HG02885 (cell line): ENCODE results near the gene ASB5.
A peak's percentile ranks its signal among the peaks of the same experiment; 100 is the strongest.
"Not testable (repeated sequence)": the region's sequence is repeated elsewhere in the genome, so short reads cannot be mapped to it uniquely, and the experiment has no call there.

Source experiments
- ATAC-seq: cut with Tn5 transposase; IDR thresholded peaks from one replicate; pipeline ENCODE4 v1.9.1; 2021; ENCODE audit warnings: mild to moderate bottlenecking; ENCODE audit not compliant: unreplicated experiment, poor library complexity

Gene ASB5, protein sequence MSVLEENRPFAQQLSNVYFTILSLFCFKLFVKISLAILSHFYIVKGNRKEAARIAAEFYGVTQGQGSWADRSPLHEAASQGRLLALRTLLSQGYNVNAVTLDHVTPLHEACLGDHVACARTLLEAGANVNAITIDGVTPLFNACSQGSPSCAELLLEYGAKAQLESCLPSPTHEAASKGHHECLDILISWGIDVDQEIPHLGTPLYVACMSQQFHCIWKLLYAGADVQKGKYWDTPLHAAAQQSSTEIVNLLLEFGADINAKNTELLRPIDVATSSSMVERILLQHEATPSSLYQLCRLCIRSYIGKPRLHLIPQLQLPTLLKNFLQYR

DNA sequence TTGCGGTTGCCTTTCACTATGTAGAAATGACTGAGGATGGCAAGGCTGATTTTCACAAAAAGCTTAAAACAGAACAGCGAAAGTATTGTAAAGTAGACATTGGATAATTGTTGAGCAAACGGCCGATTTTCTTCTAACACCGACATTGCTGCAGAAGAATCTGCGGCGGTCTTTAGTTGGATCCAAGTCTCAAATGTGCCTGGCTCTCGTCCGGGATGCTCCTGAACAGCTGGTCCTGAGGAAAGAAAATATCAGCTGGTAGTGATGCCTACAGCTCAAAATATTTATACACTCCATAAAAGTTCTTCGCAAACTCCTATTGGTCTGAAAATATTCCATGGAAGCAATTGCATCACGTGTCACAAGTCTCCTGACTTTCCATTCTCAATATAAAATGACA is at the start of gene ASB5:
Gene ASB5, minus strand, starts transcription at position 260 of the 400 bp plus-strand sequence. Its CDS starts 114 bp downstream, at position 146.
- ATAC-seq: no peak

DNA sequence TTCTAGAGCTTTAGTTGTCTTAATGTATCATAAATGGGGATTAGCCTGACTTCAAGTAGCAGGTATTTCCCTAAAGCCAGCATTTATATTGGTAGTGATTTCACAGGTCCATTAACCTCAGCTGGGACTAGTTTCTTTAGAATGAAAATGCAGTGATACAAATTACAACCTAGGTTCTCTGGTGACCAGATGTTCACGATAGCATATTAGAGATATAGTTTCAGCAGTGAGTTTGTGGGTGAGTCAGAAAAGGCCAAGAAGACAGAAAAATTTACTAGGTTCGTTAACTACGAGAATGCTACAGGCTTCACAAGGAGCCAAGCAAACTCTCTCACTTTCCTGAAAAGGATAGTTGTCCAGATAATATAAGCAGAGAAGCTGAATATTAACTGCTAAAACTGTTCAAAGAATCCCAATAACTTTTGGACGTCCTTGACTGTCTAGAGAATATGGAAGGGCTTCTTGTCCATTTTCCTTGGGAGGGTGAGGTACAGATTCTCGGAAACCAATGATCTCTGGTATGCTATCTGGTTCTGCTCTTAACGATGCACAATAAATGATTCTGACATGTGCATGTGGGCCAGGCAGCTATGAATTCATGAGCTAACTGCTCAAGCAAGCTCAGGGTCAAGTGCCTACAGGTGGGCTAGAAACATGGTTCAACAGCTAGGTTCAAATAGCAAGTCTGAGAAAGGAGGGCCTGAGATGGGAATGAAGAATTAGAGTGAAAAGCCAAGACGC is 44.7 kb upstream of the ASB5 start:
- no peak for ATAC-seq

DNA sequence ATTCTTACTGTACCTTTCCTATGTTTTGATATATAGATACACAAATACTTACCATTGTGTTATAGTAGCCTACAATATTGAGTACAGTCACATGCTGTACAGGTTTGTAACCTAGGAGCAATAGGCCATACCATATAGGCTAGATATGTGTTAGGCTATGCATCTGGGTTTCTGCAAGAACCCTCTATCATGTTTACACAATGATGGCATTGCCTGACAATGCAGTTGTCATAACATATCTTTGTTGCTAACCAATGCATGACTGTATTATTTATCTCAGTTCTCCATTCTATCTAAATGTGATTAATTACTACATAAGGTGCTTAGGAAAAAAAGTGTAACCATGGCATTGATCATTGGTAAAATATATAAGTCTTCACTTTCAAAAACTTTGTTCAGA is 40.8 kb upstream of the ASB5 start:
- ATAC-seq: no peak

DNA sequence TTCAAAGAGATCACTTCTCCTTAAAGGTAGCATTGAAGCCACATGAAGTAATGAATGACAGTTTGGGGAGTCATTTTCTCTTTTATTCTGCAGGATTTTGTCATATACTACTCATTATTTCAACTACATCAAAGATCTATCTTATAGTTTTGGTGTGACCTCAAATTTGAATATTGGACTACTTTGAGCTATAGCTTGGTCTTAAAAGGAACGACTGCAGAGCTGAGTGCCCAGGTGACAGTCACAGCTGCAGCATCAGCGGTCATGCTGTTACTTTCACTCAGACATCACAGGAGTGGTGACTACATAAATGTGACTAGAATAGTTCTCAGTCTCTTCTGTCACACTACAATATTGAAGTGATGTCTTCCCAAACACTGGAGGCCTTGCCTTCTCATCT is 40.0 kb upstream of the ASB5 start:
- peak; percentile 99 for ATAC-seq

DNA sequence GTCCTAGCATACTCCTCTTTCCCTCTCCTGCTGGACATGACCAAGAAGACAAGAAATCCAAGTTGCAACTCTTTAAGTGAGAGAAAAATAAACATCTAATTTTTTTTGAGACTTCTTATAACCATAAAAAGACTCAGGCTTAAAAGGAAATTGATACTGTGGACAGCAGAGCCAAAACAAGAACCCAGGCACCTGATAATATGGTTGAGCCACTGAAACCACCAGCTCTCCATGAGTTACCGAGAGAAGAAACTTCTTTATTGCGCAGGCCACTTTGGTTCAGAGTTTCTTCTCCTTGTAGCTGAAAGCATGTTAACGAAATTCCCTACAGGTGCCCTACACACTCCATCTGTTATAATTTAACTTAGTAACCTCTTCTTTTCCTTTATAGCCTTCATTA is 39.4 kb upstream of the ASB5 start:
- peak; percentile 58 for ATAC-seq

DNA sequence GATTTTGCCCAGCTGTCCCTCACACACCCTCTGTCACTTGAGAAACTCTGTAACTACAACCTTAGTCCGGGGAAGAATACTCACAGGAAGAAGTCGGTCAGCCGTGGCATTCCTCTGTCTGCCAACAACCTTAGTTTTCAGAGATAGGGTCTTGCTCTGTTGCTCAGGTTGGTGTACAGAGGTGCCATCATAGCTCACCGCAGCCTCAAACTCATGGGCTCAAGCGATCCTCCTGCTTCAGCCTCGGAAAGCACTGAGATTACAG is 38.6 kb upstream of the ASB5 start:
- ATAC-seq: no peak

DNA sequence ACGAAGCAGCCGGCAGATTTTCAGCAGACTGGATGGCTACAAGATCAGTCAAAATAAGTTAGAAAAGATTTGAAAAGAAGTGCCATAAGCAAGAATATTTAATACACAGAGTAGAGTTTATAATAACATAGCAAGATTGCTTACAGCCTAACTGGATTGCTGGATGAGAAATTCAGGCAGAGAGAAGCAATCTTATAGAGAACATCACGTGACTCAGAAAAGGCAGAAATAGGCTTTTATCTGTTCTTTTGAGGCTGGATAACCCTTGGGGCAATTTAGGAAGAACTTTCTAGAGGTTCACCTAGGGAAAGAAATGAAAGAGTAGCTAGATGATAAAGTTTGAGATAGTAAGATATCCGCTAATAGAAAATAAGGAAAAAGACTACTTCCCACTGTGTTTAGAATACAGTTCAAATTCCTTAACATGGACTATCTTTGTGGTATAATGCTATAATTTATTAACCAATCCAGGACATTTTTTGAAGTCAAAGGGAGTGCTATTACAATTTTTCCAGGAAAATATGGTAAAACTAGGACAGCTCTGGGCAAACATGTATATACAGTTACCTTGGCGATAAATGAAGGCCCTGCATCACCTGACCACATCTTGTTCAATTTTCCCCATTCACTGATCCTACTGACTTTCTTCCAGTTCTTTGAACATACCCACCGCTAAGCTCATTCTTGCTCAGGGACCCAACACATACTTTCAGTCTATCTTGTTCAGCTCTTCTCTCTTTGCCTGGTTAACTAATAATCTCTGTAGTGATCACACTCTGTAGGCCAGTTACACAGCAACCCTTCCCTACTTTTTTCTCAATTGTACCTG is 38.0 kb upstream of the ASB5 start:
- no peak for ATAC-seq

DNA sequence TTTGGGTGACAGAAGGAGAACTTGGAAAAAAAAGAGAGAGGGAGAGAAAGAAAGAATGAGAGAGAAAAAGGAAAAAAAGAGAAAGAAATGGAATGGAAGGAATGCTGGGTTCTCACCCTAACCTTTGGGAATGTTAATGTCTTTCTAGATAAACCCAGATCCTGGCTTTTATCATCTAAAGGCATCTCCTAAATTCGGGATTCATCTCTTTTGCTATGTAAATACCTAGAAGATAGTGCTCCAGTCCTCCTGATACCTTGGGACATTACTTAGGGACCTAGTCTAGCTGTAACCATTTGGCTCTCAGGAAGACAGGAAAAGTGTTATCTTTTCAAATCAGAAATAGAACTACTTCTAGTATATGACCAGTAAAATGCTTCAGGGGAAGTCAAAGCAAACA is 34.9 kb upstream of the ASB5 start:
- no peak for ATAC-seq

DNA sequence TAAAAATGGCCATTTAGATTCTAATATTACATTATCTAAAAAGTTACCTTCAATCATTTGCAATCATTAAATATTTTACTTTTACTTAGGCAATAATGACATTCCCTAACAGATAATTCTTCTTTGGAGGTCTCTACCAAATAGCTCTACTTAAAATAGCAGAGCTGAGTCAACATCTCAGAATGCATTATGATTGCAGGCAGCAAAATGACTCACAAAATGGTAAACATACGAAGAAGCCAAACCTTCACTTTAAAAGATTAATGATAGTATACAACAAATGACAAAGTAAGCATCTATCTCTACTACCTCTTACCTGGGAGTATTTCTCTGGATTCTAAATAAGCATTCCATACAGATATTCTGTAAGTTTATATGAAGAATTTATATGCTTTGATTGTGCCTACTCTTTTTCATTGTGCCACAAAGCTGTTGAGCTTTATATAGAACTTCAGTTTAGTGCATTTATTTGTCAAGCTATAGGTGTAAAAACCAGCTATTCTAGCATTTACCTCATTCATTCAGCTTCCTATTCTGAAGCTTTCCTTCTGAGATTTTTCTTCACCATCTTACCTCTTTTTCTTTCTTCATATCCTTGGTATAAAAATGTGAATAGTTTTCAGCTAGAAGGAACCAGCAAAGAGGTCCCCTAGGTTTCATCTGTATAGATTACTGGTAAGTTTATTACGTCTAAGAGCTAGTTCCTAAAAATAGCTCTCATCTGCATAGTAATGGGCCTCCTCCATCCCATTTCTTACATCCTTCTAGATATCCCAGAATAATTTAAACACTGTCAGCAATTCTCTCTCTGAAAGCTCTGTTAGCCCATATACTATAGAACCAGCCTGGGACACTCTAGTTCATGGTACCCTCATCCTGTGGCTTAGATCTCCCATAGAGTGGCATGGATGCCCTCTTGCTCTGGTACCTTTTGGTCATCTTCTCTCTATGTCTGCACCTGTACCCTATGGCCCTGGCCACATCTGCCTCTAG is 33.6 kb upstream of the ASB5 start:
- no peak for ATAC-seq

DNA sequence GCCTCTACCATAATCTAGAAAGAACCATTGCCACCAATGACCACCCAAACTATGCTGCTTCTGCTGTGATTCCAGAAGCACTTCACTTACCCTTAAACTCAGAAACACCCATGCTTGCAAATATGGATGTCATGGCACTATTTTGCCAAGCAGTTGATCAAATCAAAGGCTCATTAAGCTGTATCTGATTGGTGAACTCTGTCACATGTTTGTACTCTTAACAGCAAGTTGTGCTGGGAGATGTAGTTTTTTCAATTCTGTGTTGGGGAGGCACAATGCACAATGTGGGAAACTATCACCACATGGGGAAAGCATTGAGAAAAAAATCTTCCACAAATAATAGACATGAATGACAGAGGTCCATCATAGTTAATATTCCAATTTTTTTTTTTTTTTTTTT is 31.5 kb upstream of the ASB5 start:
- ATAC-seq: no peak

DNA sequence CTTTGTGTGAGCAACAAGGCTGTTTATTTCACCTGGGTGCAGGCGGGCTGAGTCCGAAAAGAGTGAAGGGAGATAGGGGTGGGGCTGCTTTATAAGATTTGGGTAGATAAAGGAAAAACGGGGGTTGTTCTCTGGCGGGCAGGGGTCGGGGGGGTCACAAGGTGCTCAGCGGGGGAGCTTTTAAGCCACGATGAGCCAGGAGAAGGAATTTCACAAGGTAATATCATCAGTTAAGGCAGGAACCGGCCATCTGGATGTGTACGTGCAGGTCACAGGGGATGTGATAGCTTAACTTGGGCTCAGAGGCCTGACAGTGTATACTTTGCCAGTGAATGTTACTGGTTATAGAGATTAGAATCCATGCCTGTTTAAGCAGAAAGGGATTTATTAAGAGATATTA is 31.0 kb upstream of the ASB5 start:
- no peak for ATAC-seq

DNA sequence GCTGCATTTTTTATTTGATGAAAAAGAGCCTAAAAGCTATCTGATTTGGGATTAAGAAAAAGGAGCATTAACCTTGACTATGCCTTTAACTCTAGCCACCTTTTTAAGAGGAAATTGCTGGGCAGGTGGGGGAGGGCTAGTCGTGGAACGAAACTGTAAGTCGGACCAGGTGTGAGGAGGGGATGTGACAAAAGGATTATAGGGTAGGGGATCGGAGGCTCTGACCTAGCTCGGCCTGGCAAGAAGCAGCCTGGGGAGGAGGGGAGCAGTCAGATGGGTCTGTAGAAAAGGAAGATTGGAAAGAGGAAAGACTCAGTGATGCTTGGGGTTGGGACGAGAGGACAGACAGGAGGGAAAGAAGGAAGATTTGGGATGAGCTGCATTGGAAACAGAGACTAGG is 29.6 kb upstream of the ASB5 start:
- no peak for ATAC-seq

DNA sequence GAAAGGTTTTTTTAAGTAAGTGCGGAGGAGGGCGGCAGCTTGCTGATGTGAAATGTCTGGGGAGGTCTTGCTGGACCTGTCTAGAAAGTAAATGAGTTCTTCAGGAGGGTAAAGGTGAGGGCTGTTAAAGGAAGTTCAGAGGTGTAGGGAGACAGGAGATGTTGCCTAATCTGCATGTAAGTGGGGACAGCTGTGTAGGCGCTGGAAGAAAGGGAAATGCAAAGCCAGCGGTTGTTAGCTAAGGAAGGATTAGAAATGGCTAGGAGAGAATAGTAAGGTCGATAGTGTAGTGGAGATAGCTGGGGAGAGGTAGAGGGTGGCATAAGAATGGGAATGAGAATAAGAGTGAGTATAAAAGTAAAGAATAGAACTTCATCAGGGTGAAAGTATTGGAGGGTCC is 26.9 kb upstream of the ASB5 start:
- not testable (repeated sequence) for ATAC-seq

DNA sequence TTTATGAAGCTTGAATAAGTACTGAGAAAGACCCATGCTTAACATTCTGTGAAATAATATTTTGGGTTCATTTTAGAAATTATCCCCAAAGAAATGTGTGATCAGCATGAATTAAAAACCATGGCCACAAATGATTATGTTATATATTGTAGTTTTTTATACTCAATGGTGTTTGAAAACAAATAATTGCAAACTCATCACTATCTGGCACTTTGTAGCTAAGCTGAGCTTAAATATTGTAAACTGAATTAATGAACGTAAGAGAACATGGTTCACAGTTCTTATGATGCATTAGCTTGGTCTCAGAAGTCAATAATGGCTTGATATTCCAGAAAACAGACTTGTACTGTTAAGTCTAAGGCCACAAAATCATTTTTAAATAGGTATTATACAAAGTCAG is 24.6 kb upstream of the ASB5 start:
- no peak for ATAC-seq

DNA sequence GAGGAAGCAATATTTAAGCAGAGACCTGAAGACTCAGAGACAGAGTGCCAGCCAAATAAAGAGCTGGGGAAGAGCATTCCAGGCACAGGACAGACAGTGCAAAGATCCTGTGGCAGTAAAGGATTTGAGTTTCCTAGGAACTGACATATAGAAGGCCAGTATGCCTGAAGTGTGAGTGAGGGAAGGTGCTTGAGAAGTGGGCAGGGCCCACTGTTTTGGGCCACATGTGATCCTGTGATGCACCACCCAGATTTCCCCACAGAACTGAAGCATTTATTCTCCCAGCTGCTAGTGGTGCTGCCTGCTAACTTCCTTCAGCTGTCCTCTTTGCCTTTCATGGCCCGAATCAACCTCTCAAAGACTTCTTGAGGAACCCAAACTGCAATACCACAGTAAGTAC is 23.9 kb upstream of the ASB5 start:
- no peak for ATAC-seq

DNA sequence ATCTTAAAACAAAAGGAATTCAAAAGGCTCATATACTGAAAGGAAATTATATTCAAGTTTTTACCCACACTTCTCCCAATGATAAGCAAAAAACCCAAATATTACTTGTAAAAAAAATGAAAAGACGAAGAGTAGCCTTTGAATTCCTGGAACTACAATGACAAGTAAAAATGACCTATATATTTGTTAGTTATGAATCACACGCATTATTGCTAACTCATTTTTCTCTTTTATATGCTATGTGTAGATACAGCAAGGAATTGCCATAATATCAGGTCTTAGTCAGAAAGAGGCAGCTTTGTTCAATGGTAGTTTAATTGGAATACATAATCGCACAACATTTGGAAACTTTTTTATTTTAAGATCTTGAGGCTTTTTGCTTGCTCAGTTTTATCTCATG is 22.7 kb upstream of the ASB5 start:
- ATAC-seq: no peak

DNA sequence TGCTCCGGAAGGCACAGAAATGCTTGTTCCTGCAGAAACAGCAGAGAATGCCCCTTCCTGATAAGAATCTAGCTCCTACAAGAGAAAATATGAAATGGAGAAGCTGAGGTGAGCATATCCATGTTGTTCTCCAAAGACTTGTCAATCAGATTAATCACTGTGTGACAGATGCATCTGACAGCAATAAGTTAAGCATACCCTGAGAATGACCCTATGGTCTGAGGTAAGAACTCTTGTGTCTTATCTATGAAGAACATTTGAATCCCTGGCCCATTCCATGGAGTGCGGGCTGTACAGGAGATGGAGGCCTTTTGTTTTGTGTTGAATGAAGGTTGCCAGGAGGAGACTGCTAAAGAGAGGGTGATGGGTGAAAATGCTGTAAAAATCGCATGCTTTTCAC is 21.5 kb upstream of the ASB5 start:
- no peak for ATAC-seq

DNA sequence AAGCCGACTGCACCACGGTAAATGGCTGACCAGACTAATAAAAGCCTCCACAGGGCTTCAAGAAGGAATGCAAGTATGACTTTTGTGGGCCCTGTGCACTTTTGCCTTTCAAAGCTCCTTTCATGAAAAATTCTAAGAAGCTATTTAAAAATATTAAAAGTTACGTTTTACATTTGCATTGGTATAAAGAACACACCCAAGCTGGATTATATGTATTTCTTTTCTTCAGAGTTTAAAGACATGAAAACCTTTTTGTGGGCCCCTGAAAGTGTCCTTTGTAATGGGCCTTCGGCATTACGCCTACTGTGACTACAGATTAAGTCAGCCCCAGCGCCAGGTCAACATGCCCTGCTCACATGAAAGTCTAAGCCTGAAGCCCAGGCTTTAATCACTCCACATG is 20.5 kb upstream of the ASB5 start:
- no peak for ATAC-seq

DNA sequence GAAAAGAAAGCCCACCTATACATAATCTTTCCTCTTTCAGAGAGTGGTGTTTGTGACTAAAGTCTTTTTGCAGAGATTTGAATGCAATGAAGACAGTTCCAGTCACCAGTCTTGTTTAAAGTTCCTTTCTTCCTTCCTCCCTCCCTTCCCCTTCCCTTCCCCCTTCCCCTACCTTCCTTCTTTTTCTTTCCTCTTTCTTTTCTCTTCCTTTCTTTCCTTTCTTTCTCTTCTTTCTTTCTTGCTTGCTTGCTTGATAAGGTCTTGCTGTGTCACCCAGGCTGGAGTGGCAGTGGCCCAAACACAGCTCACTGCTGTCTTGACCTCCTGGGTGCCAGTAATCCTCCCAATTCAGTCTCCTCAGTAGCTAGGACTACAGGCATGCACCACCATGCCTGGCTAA is 19.0 kb upstream of the ASB5 start:
- ATAC-seq: no peak

DNA sequence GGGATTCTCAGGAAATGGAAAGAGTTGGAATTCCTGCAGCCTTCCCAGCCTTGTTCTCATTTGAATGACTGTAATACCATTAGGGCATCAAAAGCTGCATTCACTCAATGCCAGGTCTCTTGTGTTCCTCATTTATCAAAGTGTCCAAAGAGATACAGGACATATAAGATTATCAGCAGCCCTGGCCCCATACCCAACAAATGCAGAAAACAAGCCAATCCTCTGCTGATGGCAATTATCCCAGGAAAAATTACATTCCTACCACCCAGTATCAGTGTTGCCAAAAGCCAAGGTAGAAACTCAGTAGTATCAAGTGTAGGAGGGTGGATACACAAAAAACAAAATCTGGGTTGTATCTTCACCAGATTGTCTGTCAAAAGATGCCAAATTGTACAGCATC is 18.5 kb upstream of the ASB5 start:
- ATAC-seq: no peak
